Posterior cingulate gyrus (tissue), 11 donors: ENCODE results near the gene MAP3K9.
A peak's percentile ranks its signal among the peaks of the same experiment; 100 is the strongest.
"Not testable (repeated sequence)": the region's sequence is repeated elsewhere in the genome, so short reads cannot be mapped to it uniquely, and the experiment has no call there.

ENCODE experiments used
- DNase-seq, 10 donors: peaks; one replicate each; pipeline versions ENCODE4 v3.0.0 to v3.0.0-alpha.2; 2020 to 2021; ENCODE audit warnings: mixed read lengths in 3 of 10
- intact Hi-C: fragments of 100-400 bp; cut with DNase I; formaldehyde crosslinking; loops from one replicate; pipeline ENCODE4 v1.15.1; 2023

The MAP3K9 gene

DNA sequence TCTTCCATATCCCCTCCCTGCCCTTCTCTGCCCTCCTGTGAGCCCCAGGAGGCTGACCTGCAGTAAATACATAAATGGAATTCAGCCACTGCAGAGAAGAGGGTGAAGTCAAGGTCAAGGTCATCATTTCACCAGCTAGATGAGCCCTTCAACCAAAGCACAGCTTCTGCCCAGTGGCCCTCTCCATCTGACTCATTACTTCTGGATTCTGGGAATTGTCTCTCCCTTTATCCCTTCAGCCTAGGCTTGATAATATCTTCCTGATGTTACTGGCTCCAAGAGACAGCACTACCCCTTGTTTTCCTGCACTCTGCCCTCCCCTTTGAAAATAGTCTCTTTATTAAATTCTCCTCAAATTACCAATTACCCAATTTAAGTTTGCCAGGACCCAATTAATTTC is 103.1 kb downstream of the MAP3K9 start:
- intact Hi-C loops: no loop called here
- no peak for DNase-seq

DNA sequence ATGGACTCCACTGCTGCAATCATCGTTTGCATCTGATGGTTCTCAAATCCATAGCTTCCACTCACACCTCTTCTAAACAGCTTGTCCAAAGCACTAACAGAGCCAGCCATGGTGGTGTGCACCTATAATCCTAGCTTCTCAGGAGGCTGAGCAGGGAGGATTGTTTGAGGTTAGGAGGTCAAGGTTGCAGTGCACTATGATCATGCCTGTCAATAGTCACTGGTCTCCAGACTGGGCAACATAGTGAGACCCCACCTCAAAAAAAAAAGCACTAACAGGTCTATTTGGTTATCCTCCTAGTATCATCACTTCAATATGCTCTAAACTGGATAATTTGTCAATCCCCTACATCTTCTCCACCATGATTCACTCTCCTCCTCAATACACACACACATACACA is 104.4 kb downstream of the MAP3K9 start:
- intact Hi-C loops: no loop called here
- DNase-seq: no peak

DNA sequence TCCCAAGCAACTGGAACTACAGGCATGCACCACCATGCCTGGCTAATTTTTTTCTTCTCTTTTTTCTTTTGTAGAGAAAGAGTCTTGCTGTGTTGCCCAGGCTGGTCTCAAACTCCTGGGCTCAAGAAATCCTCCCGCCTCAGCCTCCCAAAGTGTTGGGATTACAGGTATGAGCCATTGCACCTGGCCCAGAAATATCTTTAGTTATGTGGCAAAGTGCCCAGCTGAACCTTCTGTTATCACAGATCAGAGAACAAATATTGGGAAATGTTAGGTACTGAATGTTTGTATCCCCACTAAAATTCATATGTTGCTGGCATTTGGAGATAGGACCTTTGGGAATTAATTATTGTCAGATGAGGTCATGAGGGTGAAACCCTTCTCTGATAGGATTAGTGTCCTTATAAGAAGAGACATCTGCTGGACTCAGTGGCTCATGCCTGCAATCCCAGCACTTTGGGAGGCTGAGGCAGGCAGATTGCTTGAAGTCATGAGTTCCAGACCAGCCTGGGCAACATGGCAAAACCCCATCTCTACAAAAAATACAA is 105.6 kb downstream of the MAP3K9 start:
- DNase-seq, intact Hi-C loops: not testable (repeated sequence)

DNA sequence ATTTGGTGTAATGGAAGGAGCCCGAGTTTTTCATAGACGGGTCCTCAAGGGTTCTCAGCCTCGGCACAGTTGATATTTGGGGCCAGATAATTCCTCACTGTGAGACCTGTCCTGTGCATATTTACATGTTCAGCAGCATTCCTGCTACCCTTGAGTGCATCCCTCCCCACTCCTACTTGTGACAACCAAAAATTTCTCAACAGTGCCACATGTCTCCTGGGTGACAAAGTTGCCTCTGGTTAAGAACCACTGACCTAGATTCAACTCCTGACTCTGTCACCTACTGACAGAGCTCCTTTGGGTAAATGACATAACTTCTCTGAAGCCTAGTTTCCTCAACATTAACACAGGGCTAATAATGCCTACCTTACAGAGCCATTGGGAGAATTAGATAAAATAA is 107.2 kb downstream of the MAP3K9 start:
- DNase-seq: no peak
- intact Hi-C loops: no loop called here

DNA sequence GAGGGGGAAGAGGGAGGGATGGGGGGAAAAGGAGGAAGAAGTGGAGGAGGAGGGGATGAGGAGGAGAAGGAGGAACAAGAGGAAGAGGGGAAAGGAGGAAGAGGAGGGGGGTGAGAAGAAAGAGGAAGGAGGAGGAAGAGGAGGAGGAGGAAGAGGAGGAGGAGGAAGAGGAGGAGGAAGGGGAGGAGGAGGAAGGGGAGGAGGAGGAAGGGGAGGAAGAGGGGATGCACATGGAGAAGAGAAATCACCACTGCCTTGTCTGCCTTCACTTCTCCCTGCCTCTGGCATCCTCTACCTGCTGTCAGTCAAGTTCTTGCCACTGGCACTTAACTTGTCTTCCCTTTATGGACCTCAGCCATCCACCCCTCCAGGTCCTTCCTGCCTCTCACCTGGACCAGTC is 107.7 kb downstream of the MAP3K9 start:
- intact Hi-C loops: no loop called here

GRCh38 chr14:70700955-70701585 is 108.2 kb downstream of the MAP3K9 start:
- DNase-seq: no peak
- intact Hi-C loops: no loop called here

More for the DNA sequence above, 107.7 kb downstream of the MAP3K9 start:
- no peak for DNase-seq

- intact Hi-C loops: no loop called here
Observed at GRCh38 chr14:70699646-70700045, 109.7 kb downstream of the MAP3K9 start.

GRCh38 chr14:70698288-70698687 is 111.0 kb downstream of the MAP3K9 start:
- DNase-seq: no peak
- intact Hi-C loops: no loop called here

More at GRCh38 chr14:70699646-70700045, 109.7 kb downstream of the MAP3K9 start:
- no peak for DNase-seq

DNA sequence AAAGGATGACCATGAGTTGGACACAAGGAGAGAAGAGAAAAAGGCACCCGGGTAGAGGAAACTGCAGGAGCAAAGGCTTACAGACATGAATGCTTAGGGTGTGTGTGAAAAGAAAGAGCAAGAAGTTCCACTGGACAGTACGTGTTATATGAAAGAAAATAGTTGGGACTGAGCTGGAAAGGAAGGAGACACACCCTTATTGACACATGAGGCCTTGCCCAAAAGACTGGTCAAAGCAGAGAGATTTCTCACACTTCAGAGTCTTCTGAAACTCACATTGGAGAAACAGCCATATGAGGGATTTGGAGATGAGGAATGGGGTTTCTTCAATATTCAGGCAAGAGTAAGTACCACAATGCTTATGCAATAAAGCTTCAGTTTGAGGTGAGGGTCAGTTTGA is 111.6 kb downstream of the MAP3K9 start:
- intact Hi-C loops: no loop called here
- DNase-seq: no peak

GRCh38 chr14:70696026-70696425 is 113.3 kb downstream of the MAP3K9 start:
- intact Hi-C loops: no loop called here
- DNase-seq: no peak

DNA sequence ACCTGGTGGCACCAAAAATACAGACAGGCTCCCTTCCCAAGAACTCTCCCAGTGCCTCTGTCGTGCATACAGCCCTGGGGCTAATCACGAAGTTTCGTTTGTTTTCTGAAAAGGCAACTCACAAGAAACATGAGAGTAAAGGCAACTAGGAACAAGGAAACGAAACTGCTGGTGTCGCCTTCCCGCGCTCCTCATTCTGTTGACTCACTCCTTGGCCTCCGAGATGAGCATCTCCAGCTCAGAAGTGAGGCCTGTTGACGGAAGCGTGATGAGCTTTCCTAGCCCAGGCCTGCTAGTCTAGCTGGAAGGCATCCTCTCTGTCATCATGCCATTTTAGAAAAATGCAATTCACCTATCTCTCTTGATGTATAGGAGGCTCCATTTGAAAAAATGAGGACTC is 117.1 kb downstream of the MAP3K9 start:
- DNase-seq: peak in 4 of 10 donors; percentile 10 to 83 (median 26)
- intact Hi-C loops: no loop called here

- peak in 3 of 10 donors; percentile 14 to 79 (median 36) for DNase-seq
- intact Hi-C loops: no loop called here
Observed at GRCh38 chr14:70685474-70686197, 123.7 kb downstream of the MAP3K9 start.

- intact Hi-C loops: no loop called here
- DNase-seq: no peak
Observed at GRCh38 chr14:70683983-70684382, 125.3 kb downstream of the MAP3K9 start.

DNA sequence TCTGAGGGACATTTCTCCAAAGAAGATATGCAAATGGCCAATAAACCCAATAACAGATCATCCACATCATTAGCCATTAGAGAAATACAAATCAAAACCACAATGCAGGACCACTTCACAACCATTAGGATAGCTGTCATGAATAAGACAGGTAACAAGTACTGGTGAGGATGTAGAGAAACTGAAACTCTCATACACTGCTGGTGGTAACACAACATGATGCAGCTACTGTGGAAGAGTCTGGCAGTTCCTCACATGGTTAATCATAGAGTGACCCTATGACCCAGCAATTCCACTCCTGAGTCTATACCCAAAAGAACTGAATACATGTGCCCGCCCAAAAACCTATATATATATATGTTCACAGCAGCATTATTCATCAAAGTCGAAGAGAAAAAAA is 128.6 kb downstream of the MAP3K9 start:
- no peak for DNase-seq
- intact Hi-C loops: no loop called here

DNA sequence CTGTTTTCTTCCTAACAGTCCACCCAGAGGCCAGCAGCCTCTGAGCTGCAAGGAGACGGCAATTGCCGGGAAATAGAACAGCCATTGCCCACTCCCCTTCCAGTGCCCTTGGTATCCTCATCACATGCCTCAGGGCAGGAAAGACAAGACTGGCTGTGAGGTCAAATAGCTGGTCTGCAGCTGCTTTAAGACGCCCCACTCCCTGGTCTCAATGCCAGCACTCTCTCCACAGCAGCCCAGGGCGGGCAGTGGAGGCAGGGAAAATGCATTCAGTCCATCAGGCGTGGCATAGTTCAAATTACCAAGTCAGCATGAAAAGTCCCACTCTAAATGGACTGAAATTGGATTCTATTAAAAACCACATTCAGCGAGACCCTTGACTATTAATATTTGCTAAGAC is 132.0 kb downstream of the MAP3K9 start:
- no peak for DNase-seq
- intact Hi-C loops: no loop called here
